Pons (tissue), 1 donor: Measurements from ENCODE around the gene FAM236A.
"Not testable (repeated sequence)": the region's sequence is repeated elsewhere in the genome, so short reads cannot be mapped to it uniquely, and the experiment has no call there.

Source experiments
- DNase-seq: peaks from one replicate; pipeline ENCODE4 v3.0.0-alpha.2; 2016; ENCODE audit warnings: low spot score

Gene FAM236A

GRCh38 chrX:72937906-72938305, at the start of gene FAM236A:
FAM236A (plus strand) TSS chrX:72938206; CDS start chrX:72938263, 57 bp downstream.
- DNase-seq: not testable (repeated sequence)

GRCh38 chrX:72889740-72890139, 48.3 kb upstream of the FAM236A start:
- not testable (repeated sequence) for DNase-seq

- not testable (repeated sequence) for DNase-seq
Observed at GRCh38 chrX:72912315-72912714, 25.7 kb upstream of the FAM236A start, which contains the start of gene FAM236C. FAM236C (plus strand) TSS chrX:72912615; CDS start chrX:72912715, 100 bp downstream.

GRCh38 chrX:72916096-72916495, 21.9 kb upstream of the FAM236A start:
- DNase-seq: not testable (repeated sequence)

GRCh38 chrX:72932283-72932682, 5.7 kb upstream of the FAM236A start:
- DNase-seq: not testable (repeated sequence)

- not testable (repeated sequence) for DNase-seq
Observed at GRCh38 chrX:72936455-72936854, 1.6 kb upstream of the FAM236A start.

GRCh38 chrX:72936882-72937455, 1.0 kb upstream of the FAM236A start:
- DNase-seq: not testable (repeated sequence)

GRCh38 chrX:72942272-72942671, 4.3 kb downstream of the FAM236A start:
- not testable (repeated sequence) for DNase-seq

GRCh38 chrX:72943035-72943818, 5.2 kb downstream of the FAM236A start:
- DNase-seq: not testable (repeated sequence)

GRCh38 chrX:72943819-72944169, 5.8 kb downstream of the FAM236A start, which contains the start of gene DMRTC1:
DMRTC1 (minus strand) TSS chrX:72943837; CDS start chrX:72875694, 68,143 bp downstream.
- not testable (repeated sequence) for DNase-seq

GRCh38 chrX:72959971-72960370, 22.0 kb downstream of the FAM236A start:
- DNase-seq: not testable (repeated sequence)

GRCh38 chrX:72971859-72972258, 33.9 kb downstream of the FAM236A start:
- DNase-seq: not testable (repeated sequence)

- DNase-seq: not testable (repeated sequence)
Observed at GRCh38 chrX:72974885-72975284, 36.9 kb downstream of the FAM236A start.

GRCh38 chrX:72980894-72981469, 43.0 kb downstream of the FAM236A start:
- DNase-seq: not testable (repeated sequence)
